DND-41 (cell line): Measurements from ENCODE around the gene ACAD10.

Experiments used
- CTCF ChIP-seq: IDR thresholded peaks from 2 replicates; pipeline ENCODE4 v1.5.1; 2012; ENCODE audit warnings: borderline replicate concordance, low read length, moderate library complexity, mild to moderate bottlenecking; ENCODE audit not compliant: poor library complexity, severe bottlenecking; ENCODE audit errors: extremely low read depth
- EZH2 ChIP-seq: IDR thresholded peaks from 3 replicates; pipeline ENCODE4 v1.6.1; 2012; ENCODE audit warnings: borderline replicate concordance, low read depth, mild to moderate bottlenecking, moderate library complexity, low read length, inconsistent platforms; ENCODE audit not compliant: severe bottlenecking

DNA sequence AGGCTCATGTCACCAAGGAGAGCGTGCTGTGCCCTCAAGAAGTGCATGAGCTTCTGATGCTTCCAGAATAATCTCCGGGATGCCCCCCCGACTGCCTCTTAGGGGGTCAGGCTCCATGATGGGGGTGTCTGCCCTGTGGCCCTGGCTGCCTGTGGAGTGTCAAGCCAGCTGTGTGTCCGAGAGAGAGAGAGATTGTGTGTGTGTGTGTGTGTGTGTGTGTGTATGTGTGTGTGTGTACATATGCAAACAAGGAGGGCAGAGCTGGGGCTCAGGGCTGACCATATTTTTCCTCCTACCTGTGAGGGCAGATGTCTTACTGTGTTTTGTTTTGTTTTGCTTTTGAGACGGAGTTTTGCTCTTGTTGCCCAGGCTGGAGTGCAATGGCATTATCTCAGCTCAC, 75.2 kb downstream of the ACAD10 start:
- TF ChIP-seq EZH2 (no peak), CTCF (no peak)
